ENCODE results near the gene ZFAND5.

Gene ZFAND5

DNA sequence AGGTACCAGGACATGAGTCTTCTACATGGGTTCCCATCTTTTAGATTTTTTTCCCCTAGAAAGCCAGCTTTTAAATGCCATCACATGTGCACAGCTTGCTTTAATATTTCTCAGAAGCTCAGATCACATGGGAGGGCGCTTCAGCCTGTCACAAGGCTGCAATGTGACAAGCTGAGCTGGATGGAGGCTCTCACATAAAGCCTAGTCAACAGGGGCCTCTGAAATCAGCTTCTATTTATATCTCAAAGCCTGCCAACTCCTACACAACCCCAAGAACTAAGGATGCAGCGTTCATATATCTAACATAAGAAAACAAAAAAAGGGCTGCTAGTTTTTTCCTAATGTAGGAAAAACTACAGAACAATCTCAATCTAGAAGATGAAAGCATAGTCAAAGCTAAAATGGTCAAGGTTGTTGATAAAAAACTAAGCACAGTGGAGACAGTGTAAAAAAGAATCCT, 2.3 kb downstream of the ZFAND5 start:
- peak; percentile 25 for DNase-seq

DNA sequence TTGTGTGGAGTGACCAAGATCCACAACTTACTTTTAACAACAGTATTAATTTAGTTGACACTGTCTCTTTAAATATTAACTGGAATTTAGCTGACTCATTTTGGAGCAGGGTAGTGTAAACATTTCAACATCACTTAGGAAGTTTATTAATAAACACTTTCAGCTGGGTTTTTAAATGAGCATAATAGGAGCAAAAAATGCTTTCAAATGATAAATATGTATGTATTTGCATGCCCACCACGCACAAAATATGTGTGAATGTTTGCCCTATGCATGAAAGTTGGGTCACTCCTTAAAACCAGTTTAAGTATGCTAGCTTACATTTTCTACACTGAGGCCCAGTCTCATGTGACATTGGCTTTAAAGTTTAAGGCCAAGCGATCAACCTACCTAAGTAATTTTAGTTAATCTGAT, 2.9 kb downstream of the ZFAND5 start:
- DNase-seq = no peak

DNA sequence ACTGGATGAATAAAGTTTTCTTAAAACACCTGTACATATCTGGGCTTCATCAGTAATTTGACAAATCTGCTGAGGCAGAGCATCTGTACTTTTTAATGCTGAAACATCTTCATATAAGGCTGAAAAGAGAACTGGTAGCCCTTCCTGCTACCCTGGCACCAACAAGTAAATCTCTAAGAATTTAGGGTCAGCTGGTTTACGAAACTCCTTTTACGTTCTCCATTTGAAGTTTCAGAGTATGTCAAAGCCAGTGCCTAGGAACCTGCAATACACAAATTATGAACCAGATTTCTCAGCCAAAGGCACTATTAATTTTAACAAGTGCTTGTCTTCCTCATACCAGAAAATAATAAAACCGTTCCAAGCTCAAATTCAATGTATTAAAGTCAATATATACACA, 3.8 kb downstream of the ZFAND5 start:
- DNase-seq = no peak

DNA sequence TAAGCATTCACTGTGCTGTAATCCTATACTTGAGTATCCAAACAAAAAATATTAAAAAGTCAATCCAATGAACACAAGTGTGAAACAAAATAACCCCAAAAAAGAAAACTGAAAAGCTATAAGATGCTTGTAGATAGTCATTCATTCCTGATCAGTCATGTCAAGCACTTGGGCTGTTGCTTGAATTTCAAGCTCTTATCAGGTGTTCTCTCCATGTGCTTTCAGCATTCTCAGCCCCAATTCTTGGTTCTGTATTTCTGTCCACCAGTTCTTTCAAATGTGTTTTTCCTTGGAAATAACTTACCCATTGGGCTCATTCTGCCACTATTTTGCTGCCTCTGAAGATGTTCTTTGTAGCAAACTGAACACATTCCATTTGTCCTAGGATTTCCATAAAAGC, 4.7 kb downstream of the ZFAND5 start:
- DNase-seq = no peak

DNA sequence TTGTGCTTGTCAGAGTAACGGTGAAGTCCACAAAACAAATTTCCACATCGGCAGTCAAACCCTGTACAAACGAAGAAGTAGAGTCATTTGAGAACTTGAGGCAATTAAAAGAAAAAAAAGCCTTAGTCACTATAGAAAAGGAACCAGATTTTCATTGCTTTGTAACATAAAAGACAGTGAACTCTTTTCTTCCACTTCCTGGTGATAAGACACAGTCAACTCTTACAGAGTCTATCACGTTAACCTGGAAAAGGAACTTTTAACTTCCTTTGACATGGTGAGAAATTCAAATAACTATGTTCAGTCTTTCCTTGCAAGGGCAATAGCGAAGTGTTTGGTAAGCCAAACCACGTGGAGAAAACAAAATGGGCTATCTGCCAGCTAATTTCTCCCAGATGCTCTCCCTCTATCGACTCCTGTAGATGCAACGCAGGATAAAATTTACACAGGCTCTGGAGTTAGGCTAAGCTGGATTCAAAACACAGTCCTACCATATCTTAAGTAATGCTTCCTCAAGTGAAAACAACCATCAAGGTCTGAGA, 8.9 kb downstream of the ZFAND5 start:
- DNase-seq = no peak

DNA sequence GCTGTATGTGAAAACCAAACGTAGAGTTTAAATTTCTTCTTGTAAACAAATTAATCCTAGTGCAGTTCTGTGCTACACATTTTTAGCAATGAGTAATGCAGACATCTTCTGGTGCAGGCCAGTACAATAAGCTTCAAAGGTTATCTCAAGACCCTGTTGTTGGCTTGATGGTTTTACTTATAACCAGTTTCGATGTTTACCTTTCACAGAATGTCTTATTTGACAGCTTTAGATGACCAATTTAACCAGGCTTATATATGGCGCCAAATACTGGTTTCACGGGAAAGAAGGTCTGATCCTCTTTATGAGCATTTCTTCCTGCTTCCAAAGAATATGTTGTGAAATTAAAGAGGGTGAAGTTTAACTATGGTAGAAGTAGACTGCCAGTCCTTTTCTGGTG, 9.9 kb downstream of the ZFAND5 start:
- no peak for DNase-seq

DNA sequence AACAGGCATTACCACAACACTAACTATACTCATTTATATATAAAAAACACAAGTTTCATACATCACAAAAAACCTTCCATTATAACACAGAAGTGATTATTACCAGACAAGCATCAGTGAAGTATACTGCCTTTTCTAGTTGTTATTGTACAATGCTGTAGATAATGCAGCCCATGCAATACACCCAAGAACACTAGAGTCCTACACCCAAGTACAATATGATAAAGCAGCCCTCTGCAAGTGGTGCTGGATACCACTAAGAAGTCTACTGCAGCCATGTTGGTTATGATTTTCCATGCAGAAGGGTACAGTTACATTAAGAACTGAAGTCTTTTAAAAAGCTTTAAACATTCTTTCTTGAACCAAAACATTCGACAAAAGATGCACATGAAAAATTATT, 10.3 kb downstream of the ZFAND5 start:
- DNase-seq = no peak

DNA sequence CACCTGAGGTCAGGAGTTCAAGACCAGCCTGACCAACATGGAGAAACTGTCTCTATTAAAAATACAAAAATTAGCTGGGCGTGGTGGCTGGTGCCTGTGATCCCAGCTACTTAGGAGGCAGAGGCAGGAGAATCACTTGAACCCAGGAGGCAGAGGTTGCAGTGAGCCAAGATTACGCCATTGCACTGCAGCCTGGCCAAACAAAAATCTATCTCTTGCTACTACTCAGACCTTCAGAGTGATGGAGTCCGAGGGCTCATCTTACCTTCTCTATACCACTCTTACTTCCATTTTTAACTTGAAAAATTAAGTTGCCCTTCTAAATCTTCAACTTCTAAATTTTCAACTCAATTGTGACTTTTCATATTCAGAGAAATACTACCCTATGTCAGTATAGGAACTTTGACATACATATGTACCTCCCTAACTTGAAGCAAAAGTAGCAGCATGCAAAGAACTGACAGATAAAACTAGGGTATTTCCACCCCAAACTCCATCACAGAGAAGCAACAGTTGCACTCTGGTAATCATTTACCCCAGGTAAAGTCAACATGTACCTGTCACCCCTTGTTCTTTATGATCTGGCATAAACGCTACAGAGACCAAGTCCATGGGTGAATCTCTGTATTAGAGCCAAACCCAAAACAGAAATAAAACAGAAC, 11.4 kb downstream of the ZFAND5 start:
- DNase-seq = no peak

DNA sequence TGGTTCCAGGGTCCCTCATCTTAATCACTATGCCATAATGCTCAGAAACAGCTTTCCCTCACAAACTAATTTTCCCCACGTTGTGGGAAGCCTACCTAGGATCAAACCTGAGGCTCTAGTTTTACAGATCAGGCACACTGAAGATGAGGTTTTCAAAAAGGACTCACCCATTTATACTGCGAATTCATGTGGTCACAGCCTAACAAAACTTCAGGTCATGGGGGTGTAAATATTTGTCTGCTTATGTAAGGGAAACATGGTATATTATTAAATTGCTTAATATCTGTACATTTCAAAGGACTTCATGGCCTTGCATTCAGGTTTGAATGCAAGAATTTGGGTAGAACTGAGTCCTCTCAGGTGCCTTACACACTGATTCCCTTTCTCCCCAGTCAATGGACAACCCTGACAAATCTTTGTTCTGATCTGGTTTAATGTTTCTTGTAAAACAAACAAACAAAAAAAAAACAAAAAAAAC, 12.1 kb downstream of the ZFAND5 start:
- no peak for DNase-seq

DNA sequence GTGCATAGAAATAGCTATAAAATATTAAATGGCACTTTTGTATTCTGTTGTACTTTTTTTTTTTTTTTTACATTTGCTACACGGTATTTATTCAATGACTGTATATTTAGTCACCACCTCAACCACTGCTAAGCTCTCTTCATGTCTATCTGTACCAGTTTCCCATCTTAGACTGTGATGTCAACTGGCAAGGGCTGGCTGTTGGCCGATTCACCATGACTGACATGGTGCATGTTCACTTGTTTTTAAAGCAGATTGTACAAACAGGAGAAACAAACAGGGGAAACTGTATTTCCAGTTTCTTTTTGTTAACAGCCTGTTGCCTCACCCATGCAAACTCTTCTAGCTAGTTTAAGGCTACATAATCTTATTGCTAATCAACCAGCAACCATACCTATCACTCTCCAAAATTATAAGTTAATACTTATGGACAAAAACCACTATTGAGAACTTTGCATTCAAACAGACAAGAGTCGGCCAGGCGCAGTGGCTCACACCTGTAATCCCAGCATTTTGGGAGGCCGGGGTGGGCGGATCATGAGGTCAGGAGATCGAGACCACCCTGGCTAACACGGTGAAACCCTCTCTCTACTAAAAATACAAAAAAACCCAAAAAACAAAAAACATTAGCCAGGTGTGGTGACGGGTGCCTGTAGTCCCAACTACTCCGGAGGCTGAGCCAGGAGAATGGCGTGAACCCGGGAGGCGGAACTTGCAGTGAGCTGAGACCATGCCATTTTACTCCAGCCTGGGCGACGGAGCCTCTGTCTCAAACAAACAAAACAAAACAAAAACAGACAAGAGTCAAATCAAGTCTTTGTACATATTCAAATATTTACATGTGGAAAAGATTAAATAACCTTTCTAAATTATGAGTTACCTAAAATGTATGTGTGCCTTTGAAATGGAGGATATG, 13.2 kb downstream of the ZFAND5 start:
- no peak for DNase-seq

DNA sequence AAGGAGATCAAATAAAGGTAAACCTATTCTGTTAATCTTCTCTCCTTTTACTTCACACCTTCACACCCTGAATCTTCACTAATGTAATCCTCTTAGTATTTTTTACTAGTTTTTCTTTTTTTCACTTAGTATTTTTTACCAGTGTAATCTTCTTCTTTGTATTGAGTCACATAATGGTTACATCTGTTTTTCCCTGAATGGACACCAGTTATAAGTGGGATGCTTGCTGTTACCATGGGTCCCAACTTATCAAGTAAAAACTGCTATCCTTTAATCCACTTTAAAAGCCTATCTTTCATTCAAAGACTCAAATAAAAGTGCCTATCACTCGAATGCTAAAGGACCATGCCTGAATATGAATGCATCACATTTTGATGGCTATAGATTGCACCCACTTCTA, 15.1 kb downstream of the ZFAND5 start:
- no peak for DNase-seq

DNA sequence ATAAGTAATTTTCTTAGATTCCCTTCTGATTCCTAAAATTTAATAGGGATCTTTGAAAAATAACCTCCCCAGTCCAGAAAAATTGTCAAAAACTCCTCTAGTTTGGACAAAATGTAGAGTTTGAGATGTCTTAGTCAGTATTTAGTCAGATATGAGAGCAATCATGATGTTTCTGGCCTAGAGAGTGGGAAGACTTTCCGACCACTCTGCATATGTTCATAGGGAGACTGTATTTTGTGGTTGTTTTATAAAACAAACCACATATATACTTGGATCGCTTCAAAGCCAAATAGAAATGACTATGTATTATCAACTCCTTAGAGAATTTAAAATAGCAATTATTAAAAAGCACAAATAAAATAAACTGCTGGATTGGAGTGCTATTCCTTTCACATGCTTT, 15.8 kb downstream of the ZFAND5 start:
- DNase-seq = no peak

DNA sequence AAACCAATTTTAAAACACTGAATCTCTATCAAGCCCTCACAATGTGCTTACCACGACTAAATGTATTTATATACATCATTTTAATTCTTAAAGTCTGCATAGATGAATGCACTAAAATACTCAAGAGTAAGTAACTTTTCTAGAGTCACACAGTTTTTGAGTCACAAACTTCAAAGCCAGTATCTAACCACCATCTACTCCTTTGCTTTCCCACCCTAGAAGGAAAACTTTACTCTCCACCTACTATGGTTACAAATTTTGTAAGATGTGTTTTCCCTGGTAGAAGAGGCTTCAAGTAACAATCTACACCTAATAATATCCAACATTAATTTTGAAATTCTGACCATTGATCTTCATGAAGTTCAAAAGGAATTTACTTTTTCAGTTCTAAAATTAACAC, 18.7 kb downstream of the ZFAND5 start:
- no peak for DNase-seq

DNA sequence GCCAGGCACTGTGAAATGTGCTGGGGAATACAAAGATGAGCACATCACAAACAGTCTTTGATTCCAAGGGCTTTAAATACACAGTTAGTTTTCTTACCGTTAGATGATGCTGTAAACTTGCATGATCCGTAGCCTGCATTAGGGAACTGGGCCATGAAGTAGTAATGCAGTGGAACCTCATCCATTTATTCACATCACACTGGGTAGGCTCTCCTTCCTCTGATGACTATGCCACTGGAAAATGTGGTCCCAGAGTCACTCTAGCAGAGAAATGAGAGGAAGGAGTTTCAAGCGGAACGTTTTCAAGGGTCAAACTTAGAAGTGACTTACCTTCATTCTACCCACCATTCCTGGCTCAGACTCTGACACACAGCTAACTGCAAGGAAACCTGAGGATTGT, 26.4 kb downstream of the ZFAND5 start:
- no peak for DNase-seq

DNA sequence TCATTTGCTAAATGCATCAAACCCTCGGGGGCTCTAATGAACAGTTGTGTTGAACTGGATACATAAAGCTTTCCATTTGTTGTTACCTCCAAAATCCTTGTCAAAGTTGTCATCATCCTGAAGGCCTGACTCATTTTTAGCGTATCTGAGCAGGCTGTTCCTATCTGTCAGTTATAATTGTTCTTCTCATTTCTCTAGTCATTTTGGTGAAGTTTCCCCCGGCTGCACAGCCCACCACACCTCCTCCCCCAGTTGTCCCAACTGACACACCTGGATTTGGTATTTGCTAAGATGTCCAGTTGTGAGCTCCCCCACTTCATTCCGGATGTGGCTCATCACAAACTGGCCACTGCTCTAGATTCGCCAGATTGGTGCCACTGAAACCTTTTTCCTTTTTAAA, 27.7 kb downstream of the ZFAND5 start:
- no peak for DNase-seq

DNA sequence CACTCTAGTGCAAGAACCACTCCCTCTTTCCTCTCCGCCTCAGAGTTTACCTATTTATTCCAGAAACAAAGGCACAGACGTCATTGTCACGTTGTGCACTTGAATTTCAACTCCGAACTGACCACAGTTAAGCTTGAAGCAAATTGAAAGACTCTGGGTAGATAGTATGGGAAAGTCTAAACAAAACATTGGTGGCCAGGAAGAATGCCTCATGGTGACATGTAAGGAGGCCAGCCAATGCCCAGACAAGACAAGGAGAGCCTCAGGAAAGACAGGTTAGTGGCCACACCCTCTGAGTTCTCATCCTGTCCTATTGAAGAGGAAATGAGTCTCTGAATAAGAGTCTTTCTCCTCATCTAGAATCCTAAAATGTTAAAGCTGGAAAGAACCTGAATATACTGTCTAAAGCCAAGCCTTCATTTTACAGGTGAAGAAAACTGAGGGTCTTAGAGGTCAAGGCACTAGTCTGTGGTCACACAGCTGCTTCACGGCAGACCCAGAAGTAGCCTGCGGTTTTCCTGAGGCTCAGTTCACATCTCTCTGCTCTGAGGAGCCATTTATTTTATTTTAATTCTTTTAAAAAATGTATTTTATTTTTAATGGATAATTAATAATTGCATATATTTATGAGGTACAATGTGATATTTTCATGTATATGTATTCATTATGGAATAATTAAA, 30.2 kb downstream of the ZFAND5 start:
- DNase-seq = no peak

DNA sequence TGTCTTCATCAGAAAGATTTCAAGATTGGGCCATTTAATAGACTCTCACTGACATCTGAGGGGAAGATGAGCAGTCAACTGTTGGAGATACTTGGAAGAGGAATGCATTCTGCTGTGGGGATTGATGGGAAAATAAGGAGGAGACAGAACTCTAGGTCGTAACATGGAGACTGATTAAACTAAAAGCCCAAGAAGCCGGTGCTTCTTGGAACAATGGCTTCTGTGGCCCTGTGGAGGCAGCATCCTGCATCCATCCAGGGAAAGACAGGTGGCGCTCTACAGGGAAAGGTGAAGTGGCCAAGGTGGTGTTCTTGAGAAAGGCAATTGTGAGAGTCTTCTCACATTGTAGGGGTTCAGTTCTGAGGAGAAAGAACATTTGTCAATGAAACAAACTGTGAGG, 31.3 kb downstream of the ZFAND5 start:
- DNase-seq = no peak

DNA sequence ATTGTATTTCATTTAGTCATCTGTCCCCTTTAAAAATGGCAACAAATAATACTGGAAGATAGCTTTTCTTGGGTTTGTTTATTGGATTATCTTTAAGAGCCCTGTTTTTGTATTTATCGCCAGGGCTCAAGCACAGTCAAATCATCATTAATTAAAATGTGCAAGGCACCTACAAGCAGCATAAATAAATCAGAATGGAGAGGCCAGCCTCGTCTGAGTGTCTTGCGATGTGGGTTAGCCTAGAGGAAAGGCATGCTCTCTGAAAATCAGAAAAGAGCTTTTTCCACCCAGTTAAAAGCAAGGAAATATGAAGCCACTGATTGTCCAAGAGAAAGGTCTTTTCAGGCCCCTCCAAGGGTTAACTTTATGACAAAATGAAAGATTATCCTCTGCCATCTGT, 31.8 kb downstream of the ZFAND5 start:
- no peak for DNase-seq

DNA sequence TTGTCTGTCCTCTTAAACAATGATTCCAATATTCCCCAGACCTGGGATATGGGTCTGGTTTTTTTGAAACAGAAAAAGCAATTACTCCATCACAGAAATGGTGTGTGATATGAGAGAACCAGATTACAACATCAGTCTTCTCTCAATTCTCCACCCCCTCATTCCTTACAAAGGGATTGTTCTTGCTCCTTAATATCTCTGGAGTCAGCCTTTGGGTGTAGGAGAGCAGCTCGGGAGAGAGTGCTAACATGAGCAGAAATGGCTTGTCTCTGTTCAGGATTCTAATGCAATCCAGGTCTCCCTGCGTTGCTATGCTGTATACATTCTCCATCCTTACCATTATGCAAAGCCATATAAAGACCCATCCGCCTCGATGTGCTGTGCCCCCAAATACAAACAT, 32.7 kb downstream of the ZFAND5 start:
- DNase-seq = no peak

DNA sequence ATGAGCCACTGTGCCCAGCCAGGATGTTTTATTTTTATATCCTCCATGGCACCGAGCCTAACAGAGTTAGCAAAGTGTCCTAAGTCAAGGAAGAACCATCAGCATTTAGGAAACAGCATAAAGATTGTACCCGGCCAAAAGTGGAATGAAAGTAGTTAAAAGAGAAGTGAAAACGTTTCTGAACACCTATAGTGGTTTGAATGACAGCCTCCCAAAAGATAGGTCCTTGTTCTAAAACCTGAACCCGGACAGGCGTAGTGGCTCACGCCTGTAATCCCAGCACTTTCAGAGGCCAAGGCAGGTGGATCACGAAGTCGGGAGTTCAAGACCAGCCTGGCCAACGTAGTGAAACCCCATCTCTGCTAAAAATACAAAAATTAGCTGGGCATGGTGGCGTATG, 37.4 kb downstream of the ZFAND5 start:
- DNase-seq = no peak

DNA sequence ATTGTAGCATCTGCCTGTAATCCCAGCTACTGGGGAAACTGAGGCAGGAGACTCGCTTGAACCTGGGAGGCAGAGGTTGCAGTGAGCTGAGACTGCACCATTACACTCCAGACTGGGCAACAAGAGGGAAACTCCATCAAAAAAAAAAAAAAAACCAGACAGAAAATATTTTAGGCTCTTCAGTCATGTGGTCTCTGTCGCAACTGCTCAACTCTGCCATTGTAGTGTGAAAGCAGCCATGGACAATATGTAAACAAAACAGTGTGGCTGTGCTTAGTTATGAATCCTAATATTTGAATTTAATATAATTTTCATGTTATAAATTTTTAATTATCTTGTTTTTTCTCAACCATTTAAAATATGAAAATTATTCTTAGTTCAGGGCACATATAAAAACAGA, 38.4 kb downstream of the ZFAND5 start:
- DNase-seq = no peak

DNA sequence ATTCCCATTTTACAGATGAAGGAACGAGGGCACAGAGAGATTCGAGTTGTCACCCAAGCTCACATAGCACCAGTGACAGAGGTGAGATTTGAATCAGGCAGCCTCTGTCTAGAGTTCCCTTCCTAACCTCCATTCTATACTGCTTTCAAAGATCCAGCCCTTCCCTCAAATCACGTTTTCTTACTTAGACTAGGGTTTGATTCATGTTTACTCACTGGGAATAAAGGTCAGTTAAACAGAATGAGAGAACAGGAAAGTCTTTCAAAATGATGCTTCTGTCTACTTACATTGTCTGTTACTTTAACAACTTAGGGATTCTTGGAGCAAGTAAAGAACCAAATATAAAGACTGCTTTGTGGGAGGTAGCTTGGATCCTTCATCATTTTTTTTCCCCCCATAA, 40.0 kb downstream of the ZFAND5 start:
- no peak for DNase-seq

DNA sequence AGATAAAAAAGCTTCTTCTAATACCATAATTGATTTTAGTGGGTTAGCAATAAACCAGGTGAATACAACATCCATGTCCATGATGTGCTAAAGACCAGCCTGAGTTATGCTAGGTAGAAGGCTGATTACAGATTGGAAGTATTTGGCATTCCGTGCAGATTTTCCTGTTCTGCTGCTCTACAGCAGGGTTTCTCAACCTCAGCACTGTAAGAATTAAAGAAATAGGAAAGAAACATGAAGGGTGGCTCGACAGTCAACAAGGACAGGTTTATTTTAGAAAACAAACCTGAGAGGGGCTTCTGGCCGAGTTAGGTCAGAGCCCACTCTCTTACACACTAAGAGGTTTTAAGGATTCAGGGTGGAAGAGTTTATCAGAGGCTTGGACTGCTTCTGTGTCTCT, 42.3 kb downstream of the ZFAND5 start:
- DNase-seq = no peak

DNA sequence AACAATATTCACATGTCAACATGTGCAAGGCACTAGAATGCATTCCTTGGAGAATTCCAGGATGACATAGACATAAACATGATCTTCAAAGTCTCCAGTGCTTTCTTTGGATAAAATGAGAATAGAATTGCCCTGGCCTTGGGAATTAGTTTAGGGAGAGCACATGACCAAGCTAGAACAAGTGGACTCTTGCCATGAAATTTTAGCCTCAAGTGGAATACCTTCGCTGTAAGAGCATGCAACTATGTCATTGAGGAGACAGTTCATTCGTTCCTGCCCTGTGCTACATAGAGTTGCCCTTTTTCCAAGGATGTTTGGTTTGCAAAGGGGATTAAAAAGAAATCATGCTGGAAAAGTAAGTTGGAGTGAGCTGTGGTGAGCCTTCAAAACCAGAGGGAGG, 42.7 kb downstream of the ZFAND5 start:
- DNase-seq = no peak

Data from activated T-cell treated with anti-CD3 and anti-CD28 coated beads, Interleukin-2, amount 50 U/mL, for 1 hour (primary cell).